Right lobe of liver (tissue), 4 donors: ENCODE measurements around the gene DPF1.

Experiments
- POLR2A ChIP-seq: fragments of 450-650 bp; IDR thresholded peaks from one replicate; pipeline ENCODE4 v1.6.1; 2017; ENCODE audit warnings: antibody characterized with exemption, mild to moderate bottlenecking
- TF ChIP-seq, protein P1 (sequence below), 4 donors: fragments of 200-600 bp in 3 of 4; fragments of 450-650 bp in 1 of 4; IDR thresholded peaks; one replicate each; pipeline versions ENCODE4 v1.5.1 to v1.8.0; 2016 to 2022; ENCODE audit warnings: antibody characterized with exemption in 4 of 4, mild to moderate bottlenecking in 2 of 4
- donor health status: DM: no; HTN: no; CAD: no.
- donor health status: DM: no; HTN: no; CAD: no.
- donor health status: DM: no; HTN: yes; CAD: no.

DNA sequence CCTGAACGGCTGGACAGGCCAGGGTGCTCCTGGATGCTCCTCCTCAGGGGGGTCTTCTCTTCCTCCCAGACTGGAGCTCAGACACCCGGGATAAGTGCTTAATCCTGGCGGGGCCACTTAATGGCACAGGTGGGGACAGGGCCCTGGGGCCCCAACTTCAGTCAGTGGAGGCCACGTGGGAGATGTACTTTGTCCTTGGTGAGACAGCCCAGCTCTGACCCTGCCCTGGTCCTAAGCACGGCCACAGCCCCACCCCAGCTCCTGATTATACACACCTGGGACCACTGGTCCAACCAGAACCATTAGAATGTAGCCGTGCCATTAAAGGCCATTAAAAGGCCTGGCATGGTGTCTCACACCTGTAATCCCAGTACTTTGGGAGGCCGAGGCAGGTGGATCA, 24.4 kb upstream of the DPF1 start:
- TF ChIP-seq, protein P1, sequence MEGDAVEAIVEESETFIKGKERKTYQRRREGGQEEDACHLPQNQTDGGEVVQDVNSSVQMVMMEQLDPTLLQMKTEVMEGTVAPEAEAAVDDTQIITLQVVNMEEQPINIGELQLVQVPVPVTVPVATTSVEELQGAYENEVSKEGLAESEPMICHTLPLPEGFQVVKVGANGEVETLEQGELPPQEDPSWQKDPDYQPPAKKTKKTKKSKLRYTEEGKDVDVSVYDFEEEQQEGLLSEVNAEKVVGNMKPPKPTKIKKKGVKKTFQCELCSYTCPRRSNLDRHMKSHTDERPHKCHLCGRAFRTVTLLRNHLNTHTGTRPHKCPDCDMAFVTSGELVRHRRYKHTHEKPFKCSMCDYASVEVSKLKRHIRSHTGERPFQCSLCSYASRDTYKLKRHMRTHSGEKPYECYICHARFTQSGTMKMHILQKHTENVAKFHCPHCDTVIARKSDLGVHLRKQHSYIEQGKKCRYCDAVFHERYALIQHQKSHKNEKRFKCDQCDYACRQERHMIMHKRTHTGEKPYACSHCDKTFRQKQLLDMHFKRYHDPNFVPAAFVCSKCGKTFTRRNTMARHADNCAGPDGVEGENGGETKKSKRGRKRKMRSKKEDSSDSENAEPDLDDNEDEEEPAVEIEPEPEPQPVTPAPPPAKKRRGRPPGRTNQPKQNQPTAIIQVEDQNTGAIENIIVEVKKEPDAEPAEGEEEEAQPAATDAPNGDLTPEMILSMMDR (IDR thresholded peaks at IDR 0.05): no peak
- no peak for TF ChIP-seq POLR2A
